ENCODE data around the gene MCM7. TPM values are rescaled to one million over a fixed set of nuclear protein-coding genes. Genes with fewer than 3 reads are reported as not detected.

Gene MCM7
- total and polyA plus RNA-seq, 2 of the 13 experiments (the other 11 are each of a cell fraction or from before 2014, with no cell fraction given) = 84.5 to 214 TPM

DNA sequence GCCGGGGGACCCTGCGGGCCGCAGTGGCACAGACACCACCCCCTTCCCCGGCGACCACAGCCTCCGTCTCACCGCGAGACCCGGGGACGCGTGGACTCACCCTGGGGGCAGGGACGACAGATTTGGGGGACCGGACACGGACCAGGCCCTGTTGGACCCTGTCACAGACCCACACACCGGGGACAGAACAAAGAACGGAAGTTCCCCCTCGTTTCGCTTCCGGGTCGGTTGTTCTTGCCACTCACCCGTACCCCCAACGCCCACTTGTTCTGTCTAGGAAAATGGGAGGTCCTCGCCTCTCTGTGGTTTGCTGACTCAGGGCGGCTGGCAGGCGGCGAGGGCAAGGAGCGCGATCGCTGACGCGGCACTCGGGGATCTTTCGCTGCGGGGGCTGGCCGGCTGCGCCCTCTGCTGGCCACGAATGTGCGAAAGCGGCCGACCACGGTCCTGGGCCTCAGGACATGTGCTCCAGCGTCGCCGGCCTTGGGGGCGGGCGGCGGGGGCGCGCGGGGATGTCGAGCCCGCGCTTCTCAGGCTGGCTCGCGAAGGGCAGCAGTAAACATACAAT lies 19.6 kb downstream of the MCM7 start, which contains the start of gene ZNF3 (continued):
- TF ChIP-seq, protein P1, sequence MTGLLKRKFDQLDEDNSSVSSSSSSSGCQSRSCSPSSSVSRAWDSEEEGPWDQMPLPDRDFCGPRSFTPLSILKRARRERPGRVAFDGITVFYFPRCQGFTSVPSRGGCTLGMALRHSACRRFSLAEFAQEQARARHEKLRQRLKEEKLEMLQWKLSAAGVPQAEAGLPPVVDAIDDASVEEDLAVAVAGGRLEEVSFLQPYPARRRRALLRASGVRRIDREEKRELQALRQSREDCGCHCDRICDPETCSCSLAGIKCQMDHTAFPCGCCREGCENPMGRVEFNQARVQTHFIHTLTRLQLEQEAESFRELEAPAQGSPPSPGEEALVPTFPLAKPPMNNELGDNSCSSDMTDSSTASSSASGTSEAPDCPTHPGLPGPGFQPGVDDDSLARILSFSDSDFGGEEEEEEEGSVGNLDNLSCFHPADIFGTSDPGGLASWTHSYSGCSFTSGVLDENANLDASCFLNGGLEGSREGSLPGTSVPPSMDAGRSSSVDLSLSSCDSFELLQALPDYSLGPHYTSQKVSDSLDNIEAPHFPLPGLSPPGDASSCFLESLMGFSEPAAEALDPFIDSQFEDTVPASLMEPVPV (CRISPR knock-in tag; IDR thresholded peaks at IDR 0.05) = peak; percentile 82
- peak; percentile 88 for TF ChIP-seq ZNF337 (CRISPR knock-in tag; IDR thresholded peaks at IDR 0.05; ENCODE audit: borderline replicate concordance, low read depth)
- TF ChIP-seq, protein P2, sequence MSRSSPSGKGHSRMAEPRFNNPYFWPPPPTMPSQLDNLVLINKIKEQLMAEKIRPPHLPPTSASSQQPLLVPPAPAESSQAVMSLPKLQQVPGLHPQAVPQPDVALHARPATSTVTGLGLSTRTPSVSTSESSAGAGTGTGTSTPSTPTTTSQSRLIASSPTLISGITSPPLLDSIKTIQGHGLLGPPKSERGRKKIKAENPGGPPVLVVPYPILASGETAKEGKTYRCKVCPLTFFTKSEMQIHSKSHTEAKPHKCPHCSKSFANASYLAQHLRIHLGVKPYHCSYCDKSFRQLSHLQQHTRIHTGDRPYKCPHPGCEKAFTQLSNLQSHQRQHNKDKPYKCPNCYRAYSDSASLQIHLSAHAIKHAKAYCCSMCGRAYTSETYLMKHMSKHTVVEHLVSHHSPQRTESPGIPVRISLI (CRISPR knock-in tag; IDR thresholded peaks at IDR 0.05; ENCODE audit: borderline replicate concordance) = peak; percentile 52; the same call in 1 of the 2 replicates
- TF ChIP-seq, protein P3, sequence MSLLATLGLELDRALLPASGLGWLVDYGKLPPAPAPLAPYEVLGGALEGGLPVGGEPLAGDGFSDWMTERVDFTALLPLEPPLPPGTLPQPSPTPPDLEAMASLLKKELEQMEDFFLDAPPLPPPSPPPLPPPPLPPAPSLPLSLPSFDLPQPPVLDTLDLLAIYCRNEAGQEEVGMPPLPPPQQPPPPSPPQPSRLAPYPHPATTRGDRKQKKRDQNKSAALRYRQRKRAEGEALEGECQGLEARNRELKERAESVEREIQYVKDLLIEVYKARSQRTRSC (CRISPR knock-in tag; IDR thresholded peaks at IDR 0.05; ENCODE audit: low read depth) = no peak
- peak; percentile 77; the same call in 1 of the 2 replicates for TF ChIP-seq KLF11 (CRISPR knock-in tag; IDR thresholded peaks at IDR 0.05)
- TF ChIP-seq TEAD2 (CRISPR knock-in tag; IDR thresholded peaks at IDR 0.05) = no peak
- TF ChIP-seq, protein P4, sequence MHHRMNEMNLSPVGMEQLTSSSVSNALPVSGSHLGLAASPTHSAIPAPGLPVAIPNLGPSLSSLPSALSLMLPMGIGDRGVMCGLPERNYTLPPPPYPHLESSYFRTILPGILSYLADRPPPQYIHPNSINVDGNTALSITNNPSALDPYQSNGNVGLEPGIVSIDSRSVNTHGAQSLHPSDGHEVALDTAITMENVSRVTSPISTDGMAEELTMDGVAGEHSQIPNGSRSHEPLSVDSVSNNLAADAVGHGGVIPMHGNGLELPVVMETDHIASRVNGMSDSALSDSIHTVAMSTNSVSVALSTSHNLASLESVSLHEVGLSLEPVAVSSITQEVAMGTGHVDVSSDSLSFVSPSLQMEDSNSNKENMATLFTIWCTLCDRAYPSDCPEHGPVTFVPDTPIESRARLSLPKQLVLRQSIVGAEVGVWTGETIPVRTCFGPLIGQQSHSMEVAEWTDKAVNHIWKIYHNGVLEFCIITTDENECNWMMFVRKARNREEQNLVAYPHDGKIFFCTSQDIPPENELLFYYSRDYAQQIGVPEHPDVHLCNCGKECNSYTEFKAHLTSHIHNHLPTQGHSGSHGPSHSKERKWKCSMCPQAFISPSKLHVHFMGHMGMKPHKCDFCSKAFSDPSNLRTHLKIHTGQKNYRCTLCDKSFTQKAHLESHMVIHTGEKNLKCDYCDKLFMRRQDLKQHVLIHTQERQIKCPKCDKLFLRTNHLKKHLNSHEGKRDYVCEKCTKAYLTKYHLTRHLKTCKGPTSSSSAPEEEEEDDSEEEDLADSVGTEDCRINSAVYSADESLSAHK (CRISPR knock-in tag; IDR thresholded peaks at IDR 0.05; ENCODE audit: borderline replicate concordance) = no peak
- TF ChIP-seq, protein P5, sequence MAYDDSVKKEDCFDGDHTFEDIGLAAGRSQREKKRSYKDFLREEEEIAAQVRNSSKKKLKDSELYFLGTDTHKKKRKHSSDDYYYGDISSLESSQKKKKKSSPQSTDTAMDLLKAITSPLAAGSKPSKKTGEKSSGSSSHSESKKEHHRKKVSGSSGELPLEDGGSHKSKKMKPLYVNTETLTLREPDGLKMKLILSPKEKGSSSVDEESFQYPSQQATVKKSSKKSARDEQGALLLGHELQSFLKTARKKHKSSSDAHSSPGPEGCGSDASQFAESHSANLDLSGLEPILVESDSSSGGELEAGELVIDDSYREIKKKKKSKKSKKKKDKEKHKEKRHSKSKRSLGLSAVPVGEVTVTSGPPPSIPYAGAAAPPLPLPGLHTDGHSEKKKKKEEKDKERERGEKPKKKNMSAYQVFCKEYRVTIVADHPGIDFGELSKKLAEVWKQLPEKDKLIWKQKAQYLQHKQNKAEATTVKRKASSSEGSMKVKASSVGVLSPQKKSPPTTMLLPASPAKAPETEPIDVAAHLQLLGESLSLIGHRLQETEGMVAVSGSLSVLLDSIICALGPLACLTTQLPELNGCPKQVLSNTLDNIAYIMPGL (CRISPR knock-in tag; IDR thresholded peaks at IDR 0.05; ENCODE audit: borderline replicate concordance in 1 of 2, low read depth in 1 of 2) = peak; percentile 88 to 95
- TF ChIP-seq NBN (conservative IDR thresholded peaks at IDR 0.05) = no peak
- peak; percentile 47 for TF ChIP-seq SKI (IDR thresholded peaks at IDR 0.05; ENCODE audit: partially characterized antibody)
- 0 out of 2 replicates have a peak, but pooled peaks have one; percentile 29 for TF ChIP-seq ELF4 (CRISPR knock-in tag; IDR thresholded peaks at IDR 0.05; ENCODE audit: borderline replicate concordance)
- peak; percentile 99 for TF ChIP-seq MAFF (IDR thresholded peaks at IDR 0.05; ENCODE audit: low read depth, low read length)
- peak; percentile 88; the same call in 1 of the 2 replicates for TF ChIP-seq NFKB2 (CRISPR knock-in tag; IDR thresholded peaks at IDR 0.05; ENCODE audit: borderline replicate concordance)
- TF ChIP-seq BCL6 (CRISPR knock-in tag; IDR thresholded peaks at IDR 0.05) = peak; percentile 99
- TF ChIP-seq IRX3 (CRISPR knock-in tag; IDR thresholded peaks at IDR 0.05; ENCODE audit: borderline replicate concordance, low read depth) = peak; percentile 93
- TF ChIP-seq, protein P6, sequence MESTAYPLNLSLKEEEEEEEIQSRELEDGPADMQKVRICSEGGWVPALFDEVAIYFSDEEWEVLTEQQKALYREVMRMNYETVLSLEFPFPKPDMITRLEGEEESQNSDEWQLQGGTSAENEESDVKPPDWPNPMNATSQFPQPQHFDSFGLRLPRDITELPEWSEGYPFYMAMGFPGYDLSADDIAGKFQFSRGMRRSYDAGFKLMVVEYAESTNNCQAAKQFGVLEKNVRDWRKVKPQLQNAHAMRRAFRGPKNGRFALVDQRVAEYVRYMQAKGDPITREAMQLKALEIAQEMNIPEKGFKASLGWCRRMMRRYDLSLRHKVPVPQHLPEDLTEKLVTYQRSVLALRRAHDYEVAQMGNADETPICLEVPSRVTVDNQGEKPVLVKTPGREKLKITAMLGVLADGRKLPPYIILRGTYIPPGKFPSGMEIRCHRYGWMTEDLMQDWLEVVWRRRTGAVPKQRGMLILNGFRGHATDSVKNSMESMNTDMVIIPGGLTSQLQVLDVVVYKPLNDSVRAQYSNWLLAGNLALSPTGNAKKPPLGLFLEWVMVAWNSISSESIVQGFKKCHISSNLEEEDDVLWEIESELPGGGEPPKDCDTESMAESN (CRISPR knock-in tag; conservative IDR thresholded peaks at IDR 0.05) = peak; percentile 91
- TF ChIP-seq ZNF33A (CRISPR knock-in tag; IDR thresholded peaks at IDR 0.05; ENCODE audit: borderline replicate concordance) = peak; percentile 90
- TF ChIP-seq SOX13 (IDR thresholded peaks at IDR 0.05) = peak; percentile 68
- peak in 1 of 2 experiments; percentile 88; a peak in 2 of 4 replicates for TF ChIP-seq SOX13 (CRISPR knock-in tag; conservative IDR thresholded peaks at IDR 0.05 in 1 of 2, IDR thresholded peaks at IDR 0.05 in 1 of 2)

All from HepG2 (cell line).